HepG2 (cell line): Measurements from ENCODE around the gene WDR93. TPM values are rescaled to one million over a fixed set of nuclear protein-coding genes. Genes with fewer than 3 reads are reported as not detected.

ENCODE experiments used
- ATAC-seq: fragments of 200-7000 bp; cut with Tn5 transposase; 3 replicates; pipeline ENCODE4 v1.9.1; 2020; ENCODE audit warnings: mild to moderate bottlenecking, moderate library complexity
- BruUV-seq: library from RNA; stranded (reverse); fragments of 400-500 nt; replicated peaks from 2 replicates; lab custom pipeline; 2021; lab: Mats Ljungman, UMichigan
- CTCF ChIA-PET: fragments of 300-600 bp; formaldehyde crosslinking; extraction: SDS; loops from one replicate; lab custom pipeline; 2021; ENCODE audit warnings: low total read pairs, inconsistent platforms, low intra/inter-chr PET ratio; lab: Yijun Ruan, JAX
- POLR2A ChIA-PET: fragments of 350-600 bp; sonication (Branson Sonifier 250); formaldehyde crosslinking; loops from one replicate; lab custom pipeline; 2020; ENCODE audit warnings: antibody characterized with exemption, inconsistent platforms; lab: Yijun Ruan, JAX
- DNase-seq: peaks from one replicate; pipeline ENCODE4 v3.0.0-alpha.2; 2015; ENCODE audit warnings: low spot score
- FAIRE-seq: peaks from 3 replicates; lab custom pipeline; 2011; peaks lifted over from hg19 to GRCh38; lab: Jason Lieb, UNC
- H2AFZ ChIP-seq: one replicate; pipeline ENCODE4 v1.6.1; 2011; ENCODE audit warnings: low read length, inconsistent platforms
- H3K27ac ChIP-seq: fragments of 300-600 bp; 3 replicates; pipeline ENCODE4 v1.8.0; 2011; ENCODE audit warnings: mixed run types, mild to moderate bottlenecking, mixed read lengths, low read length, inconsistent platforms; ENCODE audit not compliant: insufficient read depth; ENCODE audit errors: extremely low read length
- H3K27me3 ChIP-seq, 2 experiments: fragments of 200-600 bp in 1 of 2; 2 replicates in 1 of 2; 3 replicates in 1 of 2; pipeline versions ENCODE4 v1.6.0 to v1.8.0; 2011; ENCODE audit warnings: low read length in 2 of 2, mild to moderate bottlenecking in 2 of 2, moderate library complexity in 2 of 2, inconsistent platforms in 1 of 2; ENCODE audit not compliant: insufficient read depth in 2 of 2, control insufficient read depth in 1 of 2
- H3K36me3 ChIP-seq, 2 experiments: fragments of 200-600 bp in 1 of 2; replicated peaks in 1 of 2; 2 replicates in 1 of 2; 3 replicates in 1 of 2; pipeline versions ENCODE4 v1.5.1 to v1.8.0; 2011; ENCODE audit warnings: low read length in 2 of 2, inconsistent platforms in 1 of 2; ENCODE audit not compliant: insufficient read depth in 2 of 2, control insufficient read depth in 1 of 2
- H3K4me1 ChIP-seq: 2 replicates; pipeline ENCODE4 v1.5.1; 2012; ENCODE audit warnings: low read length, inconsistent platforms; ENCODE audit not compliant: insufficient read depth
- H3K4me2 ChIP-seq: 2 replicates; pipeline ENCODE4 v1.6.0; 2011; ENCODE audit warnings: low read depth, low read length, inconsistent platforms
- H3K4me3 ChIP-seq, 3 experiments: fragments of 200-600 bp in 1 of 3; sonication (generic), shearing (Covaris generic) in 1 of 3; replicated peaks in 1 of 3; 2 replicates each; pipeline ENCODE4 v1.5.1; 2011 to 2016; ENCODE audit warnings: low read length in 3 of 3, inconsistent platforms in 2 of 3, low read depth in 2 of 3, mild to moderate bottlenecking in 2 of 3, control low read depth in 1 of 3, mixed read lengths in 1 of 3; ENCODE audit not compliant: insufficient read depth in 1 of 3
- H3K79me2 ChIP-seq: one replicate; pipeline ENCODE4 v1.6.1; 2011; ENCODE audit warnings: low read length, inconsistent platforms; ENCODE audit not compliant: insufficient read depth
- H3K9ac ChIP-seq: 2 replicates; pipeline ENCODE4 v1.6.0; 2011; ENCODE audit warnings: mild to moderate bottlenecking, low read depth, low read length, inconsistent platforms; ENCODE audit not compliant: insufficient read depth
- H3K9me3 ChIP-seq: 2 replicates; pipeline ENCODE4 v1.5.1; 2012; ENCODE audit warnings: mild to moderate bottlenecking, low read length
- H4K20me1 ChIP-seq: 2 replicates; pipeline ENCODE4 v1.6.0; 2011; ENCODE audit warnings: inconsistent platforms, mild to moderate bottlenecking, low read length, moderate library complexity; ENCODE audit not compliant: insufficient read depth
- ATF7 ChIP-seq, 2 experiments: fragments of 450-650 bp in 1 of 2; sonication (generic) in 1 of 2; formaldehyde crosslinking in 1 of 2; IDR thresholded peaks; 2 replicates each; pipeline versions ENCODE4 v1.4.0 to v1.6.1; 2016 to 2020; ENCODE audit warnings: antibody characterized with exemption in 1 of 2, mild to moderate bottlenecking in 1 of 2, missing genetic modification reagents in 1 of 2
- HOXA7 ChIP-seq: sonication (generic); formaldehyde crosslinking; IDR thresholded peaks from 2 replicates; pipeline ENCODE4 v1.8.1; 2022; ENCODE audit warnings: mild to moderate bottlenecking, missing genetic modification reagents, moderate library complexity
- SATB2 ChIP-seq: sonication (generic); formaldehyde crosslinking; IDR thresholded peaks from 2 replicates; pipeline ENCODE4 v1.5.0; 2020; ENCODE audit warnings: missing genetic modification reagents
- SRSF1 ChIP-seq: fragments of 200-400 bp; formaldehyde crosslinking; optimal IDR thresholded peaks from 2 replicates; pipeline ENCODE3; 2017; ENCODE audit warnings: mild to moderate bottlenecking, low read depth, low read length, moderate library complexity
- TCF12 ChIP-seq, 2 experiments: fragments of 450-650 bp in 1 of 2; sonication (generic) in 1 of 2; formaldehyde crosslinking in 1 of 2; IDR thresholded peaks; 2 replicates each; pipeline versions ENCODE4 v1.6.1 to v1.8.0; 2017 to 2022; ENCODE audit warnings: antibody characterized with exemption in 1 of 2, mild to moderate bottlenecking in 1 of 2, missing genetic modification reagents in 1 of 2, moderate library complexity in 1 of 2
- ZBTB42 ChIP-seq: sonication (generic); formaldehyde crosslinking; IDR thresholded peaks from 2 replicates; pipeline ENCODE4 v1.5.0; 2020; ENCODE audit warnings: mild to moderate bottlenecking, missing genetic modification reagents
- ZNF660 ChIP-seq: sonication (generic); formaldehyde crosslinking; IDR thresholded peaks from 2 replicates; pipeline ENCODE4 v1.5.1; 2020; ENCODE audit warnings: mild to moderate bottlenecking, low read depth, missing genetic modification reagents, borderline replicate concordance
- WGBS: methylation state at CpG from one replicate; pipeline ENCODE4 v1.1.6; 2017; ENCODE audit warnings: low lambda C conversion rate; 5-methylcytosine and 5-hydroxymethylcytosine counted together
- in situ Hi-C: cut with HindIII; loops from 2 replicates; pipeline ENCODE4 v1.10.0; 2017; ENCODE audit warnings: low pct_unique_long_range_greater_than_20kb; ENCODE audit not compliant: extremely low pct_ligation_motif_present
- intact Hi-C: fragments of 100-400 bp; cut with micrococcal nuclease; formaldehyde crosslinking; loops from one replicate; pipeline ENCODE4 v1.10.0; 2022; ENCODE audit not compliant: unreplicated experiment
- polyA plus RNA-seq, 8 experiments: library from polyadenylated mRNA; depleted of rRNA in 3 of 8; stranded (reverse) in 7 of 8; unstranded in 1 of 8; fragments of >200 nt; fragmentation: Illumina TruSeq in 4 of 8; extraction: Trizol in 4 of 8; gene quantifications; 2 replicates each; pipeline versions ENCODE4 v1.2.1 to v1.2.3, GENCODE V29; 2011 to 2016; ENCODE audit warnings: low read depth in 4 of 8, missing spikeins in 1 of 8, mixed read lengths in 1 of 8; ENCODE audit not compliant: insufficient read depth in 1 of 8
- total RNA-seq, 5 experiments: library from RNA; depleted of rRNA; stranded (reverse); fragments of >200 nt; fragmentation: Illumina TruSeq; extraction: Trizol; gene quantifications; 2 replicates each; pipeline ENCODE4 v1.2.3, GENCODE V29; 2016; ENCODE audit warnings: low read depth in 1 of 5

The WDR93 gene
- total and polyA plus RNA-seq, 2 of the 13 experiments (the other 11 are each of a cell fraction or from before 2014, with no cell fraction given), result 0.07 TPM; not detected in 1

DNA sequence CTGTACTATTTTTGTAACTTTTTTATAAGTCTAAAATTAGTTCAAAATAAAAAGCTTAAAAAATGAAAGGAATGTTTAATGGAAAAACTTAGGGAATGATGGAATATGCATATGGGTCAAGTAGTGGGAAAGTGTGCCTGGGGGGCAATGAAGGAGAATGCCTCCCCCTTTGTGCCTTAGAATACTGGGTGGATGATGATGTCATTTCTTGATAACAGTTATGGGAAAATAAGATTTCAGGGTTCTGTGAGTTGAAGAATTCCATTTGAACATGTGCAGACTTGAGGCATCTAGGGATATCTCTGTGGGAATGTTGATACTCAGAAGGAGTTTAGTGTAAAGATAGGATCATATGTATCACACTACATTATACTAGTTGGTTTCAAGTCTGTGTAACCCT, 13.8 kb downstream of the WDR93 start:
- no peak for FAIRE-seq
- H4K20me1 ChIP-seq, result no peaks in the 10 kb centered on the region
- no peak for TF ChIP-seq ZBTB42
- peak; percentile 86 for TF ChIP-seq ATF7 (IDR thresholded peaks at IDR 0.05)
- no peak for TF ChIP-seq ATF7 (CRISPR knock-in tag; IDR thresholded peaks at IDR 0.05)
- no peak for TF ChIP-seq TCF12 (IDR thresholded peaks at IDR 0.05)
- TF ChIP-seq TCF12 (CRISPR knock-in tag; IDR thresholded peaks at IDR 0.05), result no peak
- no peak for TF ChIP-seq ZNF660
- TF ChIP-seq, all 625 proteins: peak for 1
- Histone ChIP-seq H3K27ac (no peak overlapping the region), H3K4me2 (no peak overlapping the region), H3K27me3 (peaks cover 0 to 13% of the 10 kb centered on the region in 2 experiments; a peak in 2 of 5 replicates), H3K36me3 (no peaks in the 10 kb centered on the region), H3K79me2 (no peaks in the 10 kb centered on the region), H2AFZ (no peak overlapping the region), H3K9me3 (no peaks in the 10 kb centered on the region), H3K9ac (no peak overlapping the region), H3K4me1 (no peaks in the 10 kb centered on the region), H3K4me3 (no peak overlapping the region)
- no peak for ATAC-seq
- intact Hi-C loops (no loop called here), in situ Hi-C loops (no loop called here)
- CTCF ChIA-PET, result no interaction called here
- POLR2A ChIA-PET, result no interaction called here
- no peak for DNase-seq
- no TSS peak for BruUV-seq

DNA sequence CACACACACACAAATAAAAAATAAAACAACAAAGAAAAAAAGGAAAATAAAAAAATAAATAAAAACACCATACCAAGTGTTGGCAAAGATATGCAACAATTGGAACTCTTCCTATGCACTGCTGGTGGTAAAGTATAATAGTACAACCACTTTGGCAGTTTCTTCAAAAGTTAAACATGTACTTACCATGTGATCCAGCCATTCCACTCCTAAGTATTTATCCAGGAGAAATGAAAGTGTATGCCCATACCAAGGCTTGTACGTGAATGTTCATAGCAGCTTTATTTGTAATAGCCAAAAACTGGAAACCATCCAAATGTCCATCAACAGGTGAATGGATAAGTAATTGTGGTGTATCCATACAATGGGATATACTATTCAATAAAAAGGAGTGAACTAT, 17.0 kb downstream of the WDR93 start:
- no peak for DNase-seq
- no TSS peak for BruUV-seq
- no peak for ATAC-seq
- H3K4me2 ChIP-seq, result no peak overlapping the region
- no peak overlapping the region for H3K9ac ChIP-seq
- no peaks in the 10 kb centered on the region for H3K79me2 ChIP-seq
- CTCF ChIA-PET, result no interaction called here
- WGBS, result 8% methylated on average over 1 of the region's 1 CpG
- peaks cover 0 to 13% of the 10 kb centered on the region in 2 experiments; a peak in 2 of 5 replicates for H3K27me3 ChIP-seq
- no peak overlapping the region for H3K27ac ChIP-seq
- intact Hi-C loops, result no loop called here
- no peak overlapping the region for H2AFZ ChIP-seq
- in situ Hi-C loops, result no loop called here
- H3K36me3 ChIP-seq, result no peaks in the 10 kb centered on the region
- no peak for TF ChIP-seq SRSF1
- TF ChIP-seq HOXA7, result no peak
- TF ChIP-seq SATB2 (CRISPR knock-in tag), result no peak
- no peak overlapping the region for H3K4me3 ChIP-seq
- no peaks in the 10 kb centered on the region for H4K20me1 ChIP-seq
- FAIRE-seq, result no peak
- POLR2A ChIA-PET, result no interaction called here
- H3K4me1 ChIP-seq, result no peaks in the 10 kb centered on the region
- H3K9me3 ChIP-seq, result no peaks in the 10 kb centered on the region
